ENCODE measurements around the gene CFAP53. TPM values are rescaled to one million over a fixed set of nuclear protein-coding genes. Genes with fewer than 3 reads are reported as not detected.
"Not testable (repeated sequence)": the region's sequence is repeated elsewhere in the genome, so short reads cannot be mapped to it uniquely, and the experiment has no call there.

Gene CFAP53
- total RNA-seq, 2 donors from 2014 or later = 0.37 to 0.66 TPM

- H3K9me3 Mint-ChIP-seq = peaks cover 3% of the 10 kb centered on the region
- Histone ChIP-seq H3K27ac (ENCODE audit: low read depth, low read length) (no peak overlapping the region), H3K4me3 (ENCODE audit: low read length) (no peak overlapping the region), H3K4me1 (ENCODE audit: control insufficient read depth, insufficient read depth, low read length) (no peaks in the 10 kb centered on the region), H3K9me3 (ENCODE audit: control insufficient read depth, low read length) (no peaks in the 10 kb centered on the region), H3K36me3 (ENCODE audit: control insufficient read depth, insufficient read depth, low read length) (no peaks in the 10 kb centered on the region), H3K9ac (ENCODE audit: extremely low read depth, low read length, poor library complexity, severe bottlenecking) (no peak overlapping the region), H3K27me3 (ENCODE audit: control insufficient read depth, insufficient read depth, low read length, poor library complexity, severe bottlenecking) (peaks cover 5% of the 10 kb centered on the region)
- no peak for TF ChIP-seq CTCF (conservative IDR thresholded peaks at IDR 0.05)
- H3K4me1 Mint-ChIP-seq = peaks cover 9% of the 10 kb centered on the region
- no peak overlapping the region for H3K4me3 Mint-ChIP-seq
- no peak for DNase-seq
- no peak overlapping the region for H3K27ac Mint-ChIP-seq
- 95% methylated on average over 2 to 3 of the region's 3 CpGs for WGBS, 2 experiments (ENCODE audit: insufficient coverage in 1 of 2, insufficient read length in 1 of 2)
- H3K36me3 Mint-ChIP-seq (ENCODE audit: low read depth) = no peaks in the 10 kb centered on the region
- peaks cover 73% of the 10 kb centered on the region for H3K27me3 Mint-ChIP-seq (ENCODE audit: insufficient read depth)
These were observed 45.4 kb upstream of the CFAP53 start for GRCh38 chr18:50311650-50312049.

- TF ChIP-seq CTCF (conservative IDR thresholded peaks at IDR 0.05) = no peak
- H3K4me1 ChIP-seq (ENCODE audit: control insufficient read depth, insufficient read depth, low read length) = no peaks in the 10 kb centered on the region
- DNase-seq = no peak
- Mint-ChIP-seq H3K27ac (no peak overlapping the region), H3K4me3 (no peak overlapping the region), H3K36me3 (ENCODE audit: low read depth) (no peaks in the 10 kb centered on the region), H3K27me3 (ENCODE audit: insufficient read depth) (peaks cover 73% of the 10 kb centered on the region), H3K4me1 (peaks cover 9% of the 10 kb centered on the region), H3K9me3 (peaks cover 6% of the 10 kb centered on the region)
- H3K27ac ChIP-seq (ENCODE audit: low read depth, low read length) = no peak overlapping the region
- no peak overlapping the region for H3K4me3 ChIP-seq (ENCODE audit: low read length)
- peaks cover 4% of the 10 kb centered on the region for H3K9me3 ChIP-seq (ENCODE audit: control insufficient read depth, low read length)
- H3K27me3 ChIP-seq (ENCODE audit: control insufficient read depth, insufficient read depth, low read length, poor library complexity, severe bottlenecking) = peaks cover 10% of the 10 kb centered on the region
- 93 to 96% methylated on average over 9 to 10 of the region's 10 CpGs for WGBS, 2 experiments (ENCODE audit: insufficient coverage in 1 of 2, insufficient read length in 1 of 2)
- H3K36me3 ChIP-seq (ENCODE audit: control insufficient read depth, insufficient read depth, low read length) = no peaks in the 10 kb centered on the region
- H3K9ac ChIP-seq (ENCODE audit: extremely low read depth, low read length, poor library complexity, severe bottlenecking) = no peak overlapping the region
These were observed 43.8 kb upstream of the CFAP53 start for GRCh38 chr18:50310080-50310479.

GRCh38 chr18:50308851-50309250, 42.6 kb upstream of the CFAP53 start:
- 75 to 92% methylated on average over 3 to 5 of the region's 5 CpGs for WGBS, 2 experiments (ENCODE audit: insufficient coverage in 1 of 2, insufficient read length in 1 of 2)
- peaks cover 75% of the 10 kb centered on the region for H3K27me3 Mint-ChIP-seq (ENCODE audit: insufficient read depth)
- not testable (repeated sequence) for H3K27me3 ChIP-seq (ENCODE audit: control insufficient read depth, insufficient read depth, low read length, poor library complexity, severe bottlenecking)

More at GRCh38 chr18:50308851-50309250, 42.6 kb upstream of the CFAP53 start:
- not testable (repeated sequence) for H3K4me1 Mint-ChIP-seq; H3K4me1 ChIP-seq (ENCODE audit: control insufficient read depth, insufficient read depth, low read length); H3K36me3 Mint-ChIP-seq (ENCODE audit: low read depth); H3K27ac Mint-ChIP-seq; H3K9ac ChIP-seq (ENCODE audit: extremely low read depth, low read length, poor library complexity, severe bottlenecking); H3K27ac ChIP-seq (ENCODE audit: low read depth, low read length); H3K9me3 Mint-ChIP-seq; H3K36me3 ChIP-seq (ENCODE audit: control insufficient read depth, insufficient read depth, low read length); H3K9me3 ChIP-seq (ENCODE audit: control insufficient read depth, low read length); H3K4me3 ChIP-seq (ENCODE audit: low read length); H3K4me3 Mint-ChIP-seq; DNase-seq
